ENCODE measurements around the gene TTYH3.
"Not testable (repeated sequence)": the region's sequence is repeated elsewhere in the genome, so short reads cannot be mapped to it uniquely, and the experiment has no call there.

The TTYH3 gene

GRCh38 chr7:2675256-2675764, 43.5 kb downstream of the TTYH3 start:
- DNase-seq (ENCODE audit: low spot score) = no peak
- no peak for TF ChIP-seq CTCF (IDR thresholded peaks at IDR 0.05; ENCODE audit: extremely low read depth, missing control alignments)

GRCh38 chr7:2676576-2676975, 44.8 kb downstream of the TTYH3 start:
- DNase-seq (ENCODE audit: low spot score) = not testable (repeated sequence)

- not testable (repeated sequence) for DNase-seq (ENCODE audit: low spot score)
These were observed 46.7 kb downstream of the TTYH3 start for GRCh38 chr7:2678454-2678853.

GRCh38 chr7:2679135-2680127, 47.6 kb downstream of the TTYH3 start:
- DNase-seq (ENCODE audit: low spot score) = not testable (repeated sequence)

- no peak for DNase-seq (ENCODE audit: low spot score)
- TF ChIP-seq CTCF (IDR thresholded peaks at IDR 0.05; ENCODE audit: extremely low read depth, missing control alignments) = no peak
These were observed 48.5 kb downstream of the TTYH3 start for GRCh38 chr7:2680256-2680655.

GRCh38 chr7:2680792-2681490, 49.2 kb downstream of the TTYH3 start:
- peak; percentile 88 for DNase-seq (ENCODE audit: low spot score)
- TF ChIP-seq CTCF (IDR thresholded peaks at IDR 0.05; ENCODE audit: extremely low read depth, missing control alignments) = peak; percentile 63

- no peak for TF ChIP-seq CTCF (IDR thresholded peaks at IDR 0.05; ENCODE audit: extremely low read depth, missing control alignments)
- no peak for DNase-seq (ENCODE audit: low spot score)
These were observed 50.4 kb downstream of the TTYH3 start for GRCh38 chr7:2681929-2682799.

GRCh38 chr7:2684501-2684900, 52.7 kb downstream of the TTYH3 start:
- DNase-seq (ENCODE audit: low spot score) = no peak
- no peak for TF ChIP-seq CTCF (IDR thresholded peaks at IDR 0.05; ENCODE audit: extremely low read depth, missing control alignments)
